ENCODE results near the gene CAMTA1. TPM values are rescaled to one million over a fixed set of nuclear protein-coding genes. Genes with fewer than 3 reads are reported as not detected.

The CAMTA1 gene
- total RNA-seq, 1 donor from 2014 or later = 51.8 TPM

- DNase-seq (ENCODE audit: low spot score) = peak; percentile 62
Measured at GRCh38 chr1:6998267-6998666, 213.0 kb downstream of the CAMTA1 start.

- DNase-seq (ENCODE audit: low spot score) = peak; percentile 69
Measured at GRCh38 chr1:6999826-7000225, 214.6 kb downstream of the CAMTA1 start.

GRCh38 chr1:7000720-7001119 lies 215.5 kb downstream of the CAMTA1 start:
- DNase-seq (ENCODE audit: low spot score) = no peak

- DNase-seq (ENCODE audit: low spot score) = peak; percentile 47
Measured at GRCh38 chr1:7002728-7003127, 217.5 kb downstream of the CAMTA1 start.

GRCh38 chr1:7003676-7004075 lies 218.4 kb downstream of the CAMTA1 start:
- DNase-seq (ENCODE audit: low spot score) = no peak

GRCh38 chr1:7004181-7004580 lies 218.9 kb downstream of the CAMTA1 start:
- no peak for DNase-seq (ENCODE audit: low spot score)

- peak; percentile 67 for DNase-seq (ENCODE audit: low spot score)
Measured at GRCh38 chr1:7005762-7006161, 220.5 kb downstream of the CAMTA1 start.

- DNase-seq (ENCODE audit: low spot score) = peak; percentile 64
Measured at GRCh38 chr1:7006996-7007871, 222.0 kb downstream of the CAMTA1 start.

GRCh38 chr1:7007902-7008301 lies 222.6 kb downstream of the CAMTA1 start:
- DNase-seq (ENCODE audit: low spot score) = peak; percentile 64

GRCh38 chr1:7008331-7008730 lies 223.1 kb downstream of the CAMTA1 start:
- DNase-seq (ENCODE audit: low spot score) = peak; percentile 81

GRCh38 chr1:7008975-7009740 lies 223.9 kb downstream of the CAMTA1 start:
- peak; percentile 80 for DNase-seq (ENCODE audit: low spot score)

GRCh38 chr1:7009741-7010525 lies 224.7 kb downstream of the CAMTA1 start:
- no peak for DNase-seq (ENCODE audit: low spot score)

- peak; percentile 78 for DNase-seq (ENCODE audit: low spot score)
Measured at GRCh38 chr1:7010534-7011200, 225.4 kb downstream of the CAMTA1 start.

- DNase-seq (ENCODE audit: low spot score) = peak; percentile 35
Measured at GRCh38 chr1:7011826-7012225, 226.6 kb downstream of the CAMTA1 start.

GRCh38 chr1:7012461-7012924 lies 227.2 kb downstream of the CAMTA1 start:
- DNase-seq (ENCODE audit: low spot score) = peak; percentile 82

GRCh38 chr1:7013833-7014639 lies 228.8 kb downstream of the CAMTA1 start:
- DNase-seq (ENCODE audit: low spot score) = peak; percentile 76

GRCh38 chr1:7014640-7014930 lies 229.3 kb downstream of the CAMTA1 start:
- DNase-seq (ENCODE audit: low spot score) = peak; percentile 45

GRCh38 chr1:7015022-7015421 lies 229.8 kb downstream of the CAMTA1 start:
- DNase-seq (ENCODE audit: low spot score) = peak; percentile 62

- DNase-seq (ENCODE audit: low spot score) = peak; percentile 45
Measured at GRCh38 chr1:7018351-7018750, 233.1 kb downstream of the CAMTA1 start.

- DNase-seq (ENCODE audit: low spot score) = peak; percentile 82
Measured at GRCh38 chr1:7018826-7019225, 233.6 kb downstream of the CAMTA1 start.

Measured in mesenteric fat pad (tissue), 1 donor.